ENCODE data around the gene PREB.

PREB gene

DNA sequence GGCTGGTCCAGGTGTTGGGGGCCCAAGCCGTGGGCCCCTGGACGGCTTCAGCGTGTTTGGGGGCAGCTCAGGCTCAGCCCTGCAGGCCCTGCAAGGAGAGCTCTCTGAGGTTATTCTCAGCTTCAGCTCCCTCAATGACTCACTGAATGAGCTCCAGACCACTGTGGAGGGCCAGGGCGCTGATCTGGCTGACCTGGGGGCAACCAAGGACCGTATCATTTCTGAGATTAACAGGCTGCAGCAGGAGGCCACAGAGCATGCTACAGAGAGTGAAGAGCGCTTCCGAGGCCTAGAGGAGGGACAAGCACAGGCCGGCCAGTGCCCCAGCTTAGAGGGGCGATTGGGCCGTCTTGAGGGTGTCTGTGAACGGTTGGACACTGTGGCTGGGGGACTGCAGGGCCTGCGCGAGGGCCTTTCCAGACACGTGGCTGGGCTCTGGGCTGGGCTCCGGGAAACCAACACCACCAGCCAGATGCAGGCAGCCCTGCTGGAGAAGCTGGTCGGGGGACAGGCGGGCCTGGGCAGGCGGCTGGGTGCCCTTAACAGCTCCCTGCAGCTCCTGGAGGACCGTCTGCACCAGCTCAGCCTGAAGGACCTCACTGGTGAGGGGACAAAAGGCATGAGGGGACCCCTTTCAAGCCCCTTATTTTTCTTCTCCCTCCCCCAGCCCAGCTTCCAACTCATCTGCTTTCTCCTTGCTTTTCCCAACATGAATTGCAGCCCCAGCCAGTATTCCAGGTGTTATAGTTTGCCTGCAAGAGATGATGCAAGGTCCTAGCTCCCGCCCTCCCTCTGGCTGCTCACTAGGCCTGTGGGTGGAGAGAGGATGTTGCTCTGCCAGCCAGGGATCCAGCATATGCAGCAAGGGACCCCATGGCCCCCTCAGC, 50.8 kb downstream of the PREB start:
- DNase-seq (ENCODE audit: low spot score) = no peak
- no peak for FAIRE-seq

GRCh38 chr2:27082773-27083409, 51.5 kb downstream of the PREB start:
- DNase-seq (ENCODE audit: low spot score) (no peak), FAIRE-seq (no peak)

DNA sequence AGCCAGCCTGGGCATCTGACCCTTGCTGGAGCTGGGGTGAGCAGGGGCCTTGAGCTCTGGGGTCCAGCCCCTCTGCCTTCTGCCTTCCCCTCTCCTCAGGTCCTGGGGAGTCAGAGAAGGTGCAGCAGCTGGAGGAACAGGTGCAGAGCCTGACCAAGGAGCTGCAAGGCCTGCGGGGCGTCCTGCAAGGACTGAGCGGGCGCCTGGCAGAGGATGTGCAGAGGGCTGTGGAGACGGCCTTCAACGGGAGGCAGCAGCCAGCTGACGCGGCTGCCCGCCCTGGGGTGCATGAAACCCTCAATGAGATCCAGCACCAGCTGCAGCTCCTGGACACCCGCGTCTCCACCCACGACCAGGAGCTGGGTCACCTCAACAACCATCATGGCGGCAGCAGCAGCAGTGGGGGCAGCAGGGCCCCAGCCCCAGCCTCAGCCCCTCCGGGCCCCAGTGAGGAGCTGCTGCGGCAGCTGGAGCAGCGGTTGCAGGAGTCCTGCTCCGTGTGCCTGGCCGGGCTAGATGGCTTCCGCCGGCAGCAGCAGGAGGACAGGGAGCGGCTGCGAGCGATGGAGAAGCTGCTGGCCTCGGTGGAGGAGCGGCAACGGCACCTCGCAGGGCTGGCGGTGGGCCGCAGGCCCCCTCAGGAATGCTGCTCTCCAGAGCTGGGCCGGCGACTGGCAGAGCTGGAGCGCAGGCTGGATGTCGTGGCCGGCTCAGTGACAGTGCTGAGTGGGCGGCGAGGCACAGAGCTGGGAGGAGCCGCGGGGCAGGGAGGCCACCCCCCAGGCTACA, 52.3 kb downstream of the PREB start:
- DNase-seq (ENCODE audit: low spot score) (no peak), FAIRE-seq (no peak)
